K562 (cell line): Measurements from ENCODE around the gene SFXN2. TPM values are rescaled to one million over a fixed set of nuclear protein-coding genes. Genes with fewer than 3 reads are reported as not detected.
A peak's percentile ranks its signal among the peaks of the same experiment; 100 is the strongest.

Experiments used
- ARHGAP35 ChIP-seq: fragments of 450-650 bp; IDR thresholded peaks from 2 replicates; pipeline ENCODE4 v1.6.1; 2018; ENCODE audit not compliant: partially characterized antibody
- CREB1 ChIP-seq, 2 experiments: sonication (generic) in 1 of 2; formaldehyde crosslinking in 1 of 2; IDR thresholded peaks; 2 replicates each; pipeline versions ENCODE4 v1.6.1 to v1.8.0; 2012 to 2022; ENCODE audit warnings: inconsistent platforms in 1 of 2, mild to moderate bottlenecking in 1 of 2, missing genetic modification reagents in 1 of 2, moderate library complexity in 1 of 2
- DMBX1 ChIP-seq: fragments of 250-450 bp; sonication (Bioruptor Pico); IDR thresholded peaks from 2 replicates; pipeline ENCODE4 v1.8.0; 2022; ENCODE audit warnings: inconsistent platforms, mild to moderate bottlenecking, moderate library complexity, borderline replicate concordance
- ETV6 ChIP-seq, 3 experiments: fragments of 150-350 bp in 1 of 3; sonication (generic) in 1 of 3; formaldehyde crosslinking in 1 of 3; IDR thresholded peaks; 2 replicates each; pipeline versions ENCODE4 v1.6.1 to v1.8.0; 2014 to 2022; ENCODE audit warnings: borderline replicate concordance in 2 of 3, low read depth in 2 of 3, antibody characterized with exemption in 1 of 3, low read length in 1 of 3, mild to moderate bottlenecking in 1 of 3, missing genetic modification reagents in 1 of 3
- HBP1 ChIP-seq: fragments of 450-650 bp; formaldehyde crosslinking; IDR thresholded peaks from 2 replicates; pipeline ENCODE4 v1.4.0; 2022; ENCODE audit warnings: missing genetic modification characterization
- KHSRP ChIP-seq: fragments of 450-650 bp; IDR thresholded peaks from 2 replicates; pipeline ENCODE4 v1.6.1; 2017
- KLF13 ChIP-seq: fragments of 450-650 bp; IDR thresholded peaks from 2 replicates; pipeline ENCODE4 v1.6.1; 2016; ENCODE audit warnings: missing genetic modification characterization, low read depth, mild to moderate bottlenecking, missing compliant biosample characterization, moderate library complexity, borderline replicate concordance
- KLF16 ChIP-seq: IDR thresholded peaks from 2 replicates; pipeline ENCODE4 v1.6.1; 2016; ENCODE audit warnings: antibody characterized with exemption
- L3MBTL2 ChIP-seq: fragments of 450-650 bp; IDR thresholded peaks from 2 replicates; pipeline ENCODE4 v1.6.1; 2016; ENCODE audit warnings: mild to moderate bottlenecking, moderate library complexity
- MEF2A ChIP-seq: IDR thresholded peaks from 2 replicates; pipeline ENCODE4 v1.6.1; 2011; ENCODE audit warnings: low read depth, mild to moderate bottlenecking, low read length, moderate library complexity; ENCODE audit not compliant: control insufficient read depth
- NRF1 ChIP-seq, 2 experiments: fragments of 450-650 bp; IDR thresholded peaks in 1 of 2; conservative IDR thresholded peaks in 1 of 2; 2 replicates each; pipeline ENCODE4 v1.6.1; 2014; ENCODE audit warnings: mild to moderate bottlenecking in 2 of 2
- RNF219 ChIP-seq: fragments of 250-450 bp; sonication (Bioruptor Pico); IDR thresholded peaks from 2 replicates; pipeline ENCODE4 v1.5.0; 2022; ENCODE audit warnings: mild to moderate bottlenecking
- SP1 ChIP-seq: sonication (generic); formaldehyde crosslinking; IDR thresholded peaks from 2 replicates; pipeline ENCODE4 v1.8.1; 2022; ENCODE audit warnings: mild to moderate bottlenecking, missing genetic modification reagents
- ZNF165 ChIP-seq: fragments of 250-450 bp; sonication (Bioruptor Pico); IDR thresholded peaks from 2 replicates; pipeline ENCODE4 v1.4.0; 2020; ENCODE audit warnings: borderline replicate concordance
- ZNF699 ChIP-seq: fragments of 250-450 bp; sonication (Bioruptor Pico); IDR thresholded peaks from 2 replicates; pipeline ENCODE4 v1.8.0; 2021; ENCODE audit warnings: mild to moderate bottlenecking, moderate library complexity; ENCODE audit not compliant: insufficient replicate concordance
- polyA plus RNA-seq, 8 experiments: library from polyadenylated mRNA; depleted of rRNA in 4 of 8; stranded (reverse) in 5 of 8; unstranded in 3 of 8; fragments of >200 nt; fragmentation: Nextera tagmentation in 2 of 8; fragmentation: Illumina TruSeq in 1 of 8; extraction: Ambion mirVana in 2 of 8; extraction: Trizol in 1 of 8; gene quantifications; 2 replicates each; pipeline versions ENCODE4 v1.2.1 to v1.2.3, GENCODE V29; 2011 to 2014; ENCODE audit warnings: inconsistent platforms in 1 of 8, missing spikeins in 1 of 8
- total RNA-seq, 7 experiments: library from RNA; depleted of rRNA in 6 of 7; stranded (reverse); fragments of >200 nt in 6 of 7; fragmentation: Illumina TruSeq in 2 of 7; extraction: Trizol in 2 of 7; gene quantifications; 2 replicates each; pipeline versions ENCODE4 v1.2.1 to v1.2.3, GENCODE V29; 2011 to 2021; ENCODE audit warnings: low replicate concordance in 1 of 7
- TF ChIP-seq, protein P1 (sequence below): fragments of 200-800 bp; sonication (Bioruptor generic); IDR thresholded peaks from 2 replicates; pipeline ENCODE4 v1.6.1; 2016; ENCODE audit warnings: missing genetic modification characterization, missing compliant biosample characterization

Gene SFXN2
- total and polyA plus RNA-seq, 9 of the 15 experiments (the other 6 are each of a cell fraction or from before 2014, with no cell fraction given) = 7.3 to 23.8 (median 15.7) TPM

GRCh38 chr10:102743588-102744373 is 29.3 kb downstream of the SFXN2 start, which contains the start of gene WBP1L (continued):
- TF ChIP-seq CREB1 (IDR thresholded peaks at IDR 0.05) (no peak; the same call in 1 of the 2 replicates), CREB1 (CRISPR knock-in tag; IDR thresholded peaks at IDR 0.05) (peak; percentile 74), KLF16 (no peak), DMBX1 (no peak), NRF1 (conservative IDR thresholded peaks at IDR 0.05 in 1 of 2, IDR thresholded peaks at IDR 0.05 in 1 of 2) (peak; percentile 79 to 80), HBP1 (CRISPR knock-in tag) (peak; percentile 72), ZNF699 (no peak), RNF219 (no peak), ARHGAP35 (no peak), ETV6 (IDR thresholded peaks at IDR 0.05; ENCODE audit: borderline replicate concordance in 1 of 2, low read depth in 2 of 2, low read length in 1 of 2) (peak in 1 of 2 experiments; percentile 68; a peak in 3 of 4 replicates), ETV6 (CRISPR knock-in tag; IDR thresholded peaks at IDR 0.05; ENCODE audit: borderline replicate concordance) (no peak), SP1 (CRISPR knock-in tag) (peak; percentile 95), L3MBTL2 (peak; percentile 70), ZNF165 (CRISPR knock-in tag) (no peak), MEF2A (no peak), KHSRP (no peak), KLF13 (tag) (peak; percentile 96)
- TF ChIP-seq, protein P1, sequence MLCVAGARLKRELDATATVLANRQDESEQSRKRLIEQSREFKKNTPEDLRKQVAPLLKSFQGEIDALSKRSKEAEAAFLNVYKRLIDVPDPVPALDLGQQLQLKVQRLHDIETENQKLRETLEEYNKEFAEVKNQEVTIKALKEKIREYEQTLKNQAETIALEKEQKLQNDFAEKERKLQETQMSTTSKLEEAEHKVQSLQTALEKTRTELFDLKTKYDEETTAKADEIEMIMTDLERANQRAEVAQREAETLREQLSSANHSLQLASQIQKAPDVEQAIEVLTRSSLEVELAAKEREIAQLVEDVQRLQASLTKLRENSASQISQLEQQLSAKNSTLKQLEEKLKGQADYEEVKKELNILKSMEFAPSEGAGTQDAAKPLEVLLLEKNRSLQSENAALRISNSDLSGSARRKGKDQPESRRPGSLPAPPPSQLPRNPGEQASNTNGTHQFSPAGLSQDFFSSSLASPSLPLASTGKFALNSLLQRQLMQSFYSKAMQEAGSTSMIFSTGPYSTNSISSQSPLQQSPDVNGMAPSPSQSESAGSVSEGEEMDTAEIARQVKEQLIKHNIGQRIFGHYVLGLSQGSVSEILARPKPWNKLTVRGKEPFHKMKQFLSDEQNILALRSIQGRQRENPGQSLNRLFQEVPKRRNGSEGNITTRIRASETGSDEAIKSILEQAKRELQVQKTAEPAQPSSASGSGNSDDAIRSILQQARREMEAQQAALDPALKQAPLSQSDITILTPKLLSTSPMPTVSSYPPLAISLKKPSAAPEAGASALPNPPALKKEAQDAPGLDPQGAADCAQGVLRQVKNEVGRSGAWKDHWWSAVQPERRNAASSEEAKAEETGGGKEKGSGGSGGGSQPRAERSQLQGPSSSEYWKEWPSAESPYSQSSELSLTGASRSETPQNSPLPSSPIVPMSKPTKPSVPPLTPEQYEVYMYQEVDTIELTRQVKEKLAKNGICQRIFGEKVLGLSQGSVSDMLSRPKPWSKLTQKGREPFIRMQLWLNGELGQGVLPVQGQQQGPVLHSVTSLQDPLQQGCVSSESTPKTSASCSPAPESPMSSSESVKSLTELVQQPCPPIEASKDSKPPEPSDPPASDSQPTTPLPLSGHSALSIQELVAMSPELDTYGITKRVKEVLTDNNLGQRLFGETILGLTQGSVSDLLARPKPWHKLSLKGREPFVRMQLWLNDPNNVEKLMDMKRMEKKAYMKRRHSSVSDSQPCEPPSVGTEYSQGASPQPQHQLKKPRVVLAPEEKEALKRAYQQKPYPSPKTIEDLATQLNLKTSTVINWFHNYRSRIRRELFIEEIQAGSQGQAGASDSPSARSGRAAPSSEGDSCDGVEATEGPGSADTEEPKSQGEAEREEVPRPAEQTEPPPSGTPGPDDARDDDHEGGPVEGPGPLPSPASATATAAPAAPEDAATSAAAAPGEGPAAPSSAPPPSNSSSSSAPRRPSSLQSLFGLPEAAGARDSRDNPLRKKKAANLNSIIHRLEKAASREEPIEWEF (CRISPR knock-in tag) = no peak
